Measurements from ENCODE around the gene ANKFY1. TPM values are rescaled to one million over a fixed set of nuclear protein-coding genes. Genes with fewer than 3 reads are reported as not detected.

The ANKFY1 gene
- total RNA-seq, 6 experiments from 2014 or later = 37.1 to 45.1 (median 40.7) TPM

- Mint-ChIP-seq H3K9me3 (no peaks in the 10 kb centered on the region), H3K27ac (no peak overlapping the region), H3K4me3 (no peak overlapping the region), H3K27me3 (ENCODE audit: insufficient read depth) (peaks cover 2% of the 10 kb centered on the region; the same call in 1 of the 2 replicates), H3K36me3 (ENCODE audit: low read depth) (peaks cover 40% of the 10 kb centered on the region), H3K4me1 (ENCODE audit: low read depth) (peaks cover 27% of the 10 kb centered on the region)
- TF ChIP-seq, protein P1, sequence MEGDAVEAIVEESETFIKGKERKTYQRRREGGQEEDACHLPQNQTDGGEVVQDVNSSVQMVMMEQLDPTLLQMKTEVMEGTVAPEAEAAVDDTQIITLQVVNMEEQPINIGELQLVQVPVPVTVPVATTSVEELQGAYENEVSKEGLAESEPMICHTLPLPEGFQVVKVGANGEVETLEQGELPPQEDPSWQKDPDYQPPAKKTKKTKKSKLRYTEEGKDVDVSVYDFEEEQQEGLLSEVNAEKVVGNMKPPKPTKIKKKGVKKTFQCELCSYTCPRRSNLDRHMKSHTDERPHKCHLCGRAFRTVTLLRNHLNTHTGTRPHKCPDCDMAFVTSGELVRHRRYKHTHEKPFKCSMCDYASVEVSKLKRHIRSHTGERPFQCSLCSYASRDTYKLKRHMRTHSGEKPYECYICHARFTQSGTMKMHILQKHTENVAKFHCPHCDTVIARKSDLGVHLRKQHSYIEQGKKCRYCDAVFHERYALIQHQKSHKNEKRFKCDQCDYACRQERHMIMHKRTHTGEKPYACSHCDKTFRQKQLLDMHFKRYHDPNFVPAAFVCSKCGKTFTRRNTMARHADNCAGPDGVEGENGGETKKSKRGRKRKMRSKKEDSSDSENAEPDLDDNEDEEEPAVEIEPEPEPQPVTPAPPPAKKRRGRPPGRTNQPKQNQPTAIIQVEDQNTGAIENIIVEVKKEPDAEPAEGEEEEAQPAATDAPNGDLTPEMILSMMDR (IDR thresholded peaks at IDR 0.05) = no peak
- DNase-seq = no peak
These were observed 99.8 kb downstream of the ANKFY1 start for GRCh38 chr17:4163951-4164350.

GRCh38 chr17:4162775-4163466 lies 100.9 kb downstream of the ANKFY1 start:
- DNase-seq = no peak
- Mint-ChIP-seq H3K4me1 (ENCODE audit: low read depth) (peaks cover 27% of the 10 kb centered on the region), H3K36me3 (ENCODE audit: low read depth) (peaks cover 38% of the 10 kb centered on the region), H3K27ac (no peak overlapping the region), H3K9me3 (no peaks in the 10 kb centered on the region), H3K4me3 (no peak overlapping the region), H3K27me3 (ENCODE audit: insufficient read depth) (no peaks in the 10 kb centered on the region)
- TF ChIP-seq, protein P1 (IDR thresholded peaks at IDR 0.05) = no peak

DNA sequence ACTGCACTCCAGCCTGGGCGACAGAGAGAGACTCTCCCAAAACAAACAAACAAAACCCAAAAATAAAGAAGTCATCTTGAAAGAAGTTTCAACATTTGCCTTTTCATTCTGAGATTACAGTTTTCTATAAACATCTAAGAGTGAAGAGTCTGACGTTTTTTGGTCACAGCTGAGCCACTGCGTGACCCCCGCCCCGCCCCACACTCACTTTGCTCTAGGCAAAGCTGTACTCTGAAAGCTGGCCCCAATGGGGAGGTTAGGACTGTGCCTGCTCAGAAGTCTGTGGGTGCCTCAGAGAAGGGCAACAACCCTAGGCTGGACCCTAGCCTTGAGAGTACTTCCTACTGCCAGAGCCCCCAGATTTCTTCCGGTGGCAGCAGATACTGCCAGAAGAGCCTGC lies 101.5 kb downstream of the ANKFY1 start:
- no peak for DNase-seq
- TF ChIP-seq, protein P1 (IDR thresholded peaks at IDR 0.05) = no peak
- Mint-ChIP-seq H3K9me3 (no peaks in the 10 kb centered on the region), H3K36me3 (ENCODE audit: low read depth) (peaks cover 32% of the 10 kb centered on the region), H3K4me3 (no peak overlapping the region), H3K27ac (peak overlapping the region; percentile 91), H3K27me3 (ENCODE audit: insufficient read depth) (no peaks in the 10 kb centered on the region), H3K4me1 (ENCODE audit: low read depth) (peaks cover 27% of the 10 kb centered on the region)

DNA sequence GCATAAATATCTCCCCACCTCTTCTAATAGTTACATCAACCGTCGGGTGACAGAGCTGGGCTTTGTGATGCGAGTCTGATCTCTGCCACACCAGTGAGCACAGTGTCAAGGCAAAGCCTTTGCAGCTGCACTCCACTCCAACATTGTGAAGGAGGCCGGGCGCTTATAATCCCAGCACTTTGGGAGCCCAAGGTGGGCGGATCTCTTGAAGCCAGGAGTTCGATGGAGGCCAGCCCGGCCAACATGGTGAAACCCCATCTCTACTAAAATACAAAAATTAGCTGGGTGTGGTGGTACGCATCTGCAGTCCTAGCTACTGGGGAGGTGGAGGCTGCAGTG lies 101.8 kb downstream of the ANKFY1 start:
- no peak overlapping the region for H3K4me3 Mint-ChIP-seq
- peaks cover 27% of the 10 kb centered on the region for H3K4me1 Mint-ChIP-seq (ENCODE audit: low read depth)
- H3K9me3 Mint-ChIP-seq = no peaks in the 10 kb centered on the region
- TF ChIP-seq, protein P1 (IDR thresholded peaks at IDR 0.05) = no peak
- no peaks in the 10 kb centered on the region for H3K27me3 Mint-ChIP-seq (ENCODE audit: insufficient read depth)
- peaks cover 29% of the 10 kb centered on the region; the same call in 1 of the 2 replicates for H3K36me3 Mint-ChIP-seq (ENCODE audit: low read depth)
- peak overlapping the region; percentile 91 for H3K27ac Mint-ChIP-seq
- DNase-seq = no peak

GRCh38 chr17:4161192-4161966 lies 102.4 kb downstream of the ANKFY1 start:
- Mint-ChIP-seq H3K9me3 (no peaks in the 10 kb centered on the region), H3K4me1 (ENCODE audit: low read depth) (peaks cover 27% of the 10 kb centered on the region)

More at GRCh38 chr17:4161192-4161966, 102.4 kb downstream of the ANKFY1 start:
- Mint-ChIP-seq H3K4me3 (no peak overlapping the region), H3K36me3 (ENCODE audit: low read depth) (peaks cover 28% of the 10 kb centered on the region; the same call in 1 of the 2 replicates), H3K27ac (peak overlapping the region; percentile 91), H3K27me3 (ENCODE audit: insufficient read depth) (no peaks in the 10 kb centered on the region)
- DNase-seq = peak; percentile 89
- TF ChIP-seq, protein P1 (IDR thresholded peaks at IDR 0.05) = peak; percentile 73
